Fibroblast of lung (primary cell): ENCODE measurements around the gene SERP1. TPM values are rescaled to one million over a fixed set of nuclear protein-coding genes. Genes with fewer than 3 reads are reported as not detected.

Experiments
- DNase-seq, 2 donors: peaks; one replicate each; pipeline versions ENCODE4 v3.0.0 to v3.0.0-alpha.2; 2010; ENCODE audit warnings: low read depth in 2 of 2
- H2AFZ ChIP-seq: 2 replicates; pipeline ENCODE4 v1.5.1; 2012; ENCODE audit warnings: low read length, control low read depth, inconsistent platforms
- H3K27ac ChIP-seq: 2 replicates; pipeline ENCODE4 v1.5.1; 2011; ENCODE audit warnings: low read length, control low read depth; ENCODE audit not compliant: insufficient read depth
- H3K27me3 ChIP-seq: 2 replicates; pipeline ENCODE4 v1.5.1; 2011; ENCODE audit warnings: mild to moderate bottlenecking, low read length; ENCODE audit not compliant: control insufficient read depth, insufficient read depth
- H3K36me3 ChIP-seq: 2 replicates; pipeline ENCODE4 v1.5.1; 2011; ENCODE audit warnings: low read length; ENCODE audit not compliant: control insufficient read depth, insufficient read depth
- H3K4me1 ChIP-seq: 2 replicates; pipeline ENCODE4 v1.5.1; 2011; ENCODE audit warnings: low read length; ENCODE audit not compliant: control insufficient read depth, insufficient read depth; ENCODE audit errors: extremely low read depth
- H3K4me2 ChIP-seq: 2 replicates; pipeline ENCODE4 v1.5.1; 2011; ENCODE audit warnings: low read length, control low read depth; ENCODE audit not compliant: insufficient read depth; ENCODE audit errors: extremely low read depth
- H3K4me3 ChIP-seq, 4 experiments: fragments of 200-600 bp in 1 of 4; sonication (generic) in 1 of 4; replicated peaks in 1 of 4; 2 replicates each; pipeline ENCODE4 v1.5.1; 2011 to 2016; ENCODE audit warnings: low read length in 4 of 4, low read depth in 3 of 4, mild to moderate bottlenecking in 3 of 4, control low read depth in 2 of 4, inconsistent platforms in 1 of 4, mixed read lengths in 1 of 4; ENCODE audit not compliant: insufficient read depth in 1 of 4; ENCODE audit errors: control extremely low read depth in 1 of 4
- H3K79me2 ChIP-seq: 2 replicates; pipeline ENCODE4 v1.5.1; 2012; ENCODE audit warnings: mild to moderate bottlenecking, low read length, inconsistent platforms; ENCODE audit not compliant: control insufficient read depth, insufficient read depth
- H3K9ac ChIP-seq: 2 replicates; pipeline ENCODE4 v1.5.1; 2011; ENCODE audit warnings: mild to moderate bottlenecking, low read length, control low read depth; ENCODE audit not compliant: insufficient read depth
- H3K9me3 ChIP-seq: 2 replicates; pipeline ENCODE4 v1.5.1; 2012; ENCODE audit warnings: low read depth, low read length; ENCODE audit not compliant: control insufficient read depth, insufficient read depth
- H4K20me1 ChIP-seq: 2 replicates; pipeline ENCODE4 v1.5.1; 2011; ENCODE audit warnings: low read length; ENCODE audit not compliant: control insufficient read depth, insufficient read depth; ENCODE audit errors: extremely low read depth
- CTCF ChIP-seq, 2 donors: IDR thresholded peaks in 1 of 2; conservative IDR thresholded peaks in 1 of 2; 1 replicate in 1 of 2; 2 replicates in 1 of 2; pipeline ENCODE4 v1.5.1; 2011 to 2012; ENCODE audit warnings: low read length in 2 of 2, control low read depth in 1 of 2, inconsistent platforms in 1 of 2, low read depth in 1 of 2, mild to moderate bottlenecking in 1 of 2
- EZH2 ChIP-seq: IDR thresholded peaks from 2 replicates; pipeline ENCODE4 v1.5.1; 2012; ENCODE audit warnings: low read length, control low read depth, mild to moderate bottlenecking; ENCODE audit errors: missing control alignments
- polyA plus RNA-seq, 2 donors: library from polyadenylated mRNA; depleted of rRNA in 1 of 2; stranded (reverse) in 1 of 2; unstranded in 1 of 2; fragments of >200 nt; gene quantifications; 2 replicates each; pipeline ENCODE4 v1.2.1, GENCODE V29; 2011 to 2012; ENCODE audit warnings: missing spikeins in 1 of 2
- total RNA-seq: library from RNA; depleted of rRNA; stranded (reverse); fragments of >200 nt; gene quantifications from 2 replicates; pipeline ENCODE4 v1.2.1, GENCODE V29; 2014

The SERP1 gene
- total and polyA plus RNA-seq, 2 donors (not counting 1 experiment from before 2014, with no cell fraction given), result 105 to 135 TPM

DNA sequence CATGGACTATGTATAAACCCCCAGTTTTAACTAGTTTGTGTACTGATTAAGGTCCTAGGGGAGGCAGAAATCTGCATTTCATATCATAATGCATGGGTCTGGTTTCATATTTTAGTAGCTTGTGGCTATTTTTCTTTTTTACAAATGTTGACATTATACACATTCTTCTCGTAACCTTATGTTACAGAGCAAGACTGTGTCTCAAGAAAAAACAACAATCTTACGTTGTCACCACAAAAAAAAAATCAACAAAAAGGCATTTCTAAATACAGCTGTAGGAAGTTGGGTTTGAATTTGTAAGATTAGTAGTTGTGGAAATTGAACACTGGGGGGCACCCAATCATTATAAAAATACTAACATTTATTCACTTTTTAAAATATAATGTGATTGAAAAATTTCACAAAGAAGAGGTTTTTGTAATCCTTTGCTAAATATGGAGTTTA is 17.9 kb downstream of the SERP1 start:
- no peak overlapping the region for H3K9ac ChIP-seq

GRCh38 chr3:150527464-150528255 is 18.6 kb downstream of the SERP1 start:
- Histone ChIP-seq H3K4me2 (no peak overlapping the region), H3K4me1 (no peaks in the 10 kb centered on the region), H2AFZ (no peak overlapping the region), H3K4me3 (no peak overlapping the region), H3K27ac (no peak overlapping the region), H3K36me3 (no peaks in the 10 kb centered on the region), H3K9ac (no peak overlapping the region), H3K9me3 (no peaks in the 10 kb centered on the region), H3K27me3 (no peaks in the 10 kb centered on the region), H4K20me1 (no peaks in the 10 kb centered on the region), H3K79me2 (no peaks in the 10 kb centered on the region)
- TF ChIP-seq CTCF (conservative IDR thresholded peaks at IDR 0.05 in 1 of 2, IDR thresholded peaks at IDR 0.05 in 1 of 2; ENCODE audit: low read depth in 1 of 2, low read length in 2 of 2), result no peak
- no peak for TF ChIP-seq EZH2
- no peak for DNase-seq

More for the DNA sequence above, 17.9 kb downstream of the SERP1 start:
- H3K9me3 ChIP-seq, result no peaks in the 10 kb centered on the region
- no peaks in the 10 kb centered on the region for H4K20me1 ChIP-seq
- H2AFZ ChIP-seq, result no peak overlapping the region
- no peaks in the 10 kb centered on the region for H3K36me3 ChIP-seq
- peak in 1 of 2 donors; percentile 24 for TF ChIP-seq CTCF (conservative IDR thresholded peaks at IDR 0.05 in 1 of 2, IDR thresholded peaks at IDR 0.05 in 1 of 2; ENCODE audit: low read depth in 1 of 2, low read length in 2 of 2)
- TF ChIP-seq EZH2, result no peak
- no peak overlapping the region for H3K4me2 ChIP-seq
- H3K4me1 ChIP-seq, result no peaks in the 10 kb centered on the region
- H3K27ac ChIP-seq, result no peak overlapping the region
- no peaks in the 10 kb centered on the region for H3K79me2 ChIP-seq
- peak in 1 of 2 donors; percentile 67 for DNase-seq
- H3K27me3 ChIP-seq, result no peaks in the 10 kb centered on the region
- H3K4me3 ChIP-seq, result no peak overlapping the region

- no peaks in the 10 kb centered on the region for H3K36me3 ChIP-seq
- H2AFZ ChIP-seq, result no peak overlapping the region
- no peak for DNase-seq
- H3K9me3 ChIP-seq, result no peaks in the 10 kb centered on the region
- H3K4me1 ChIP-seq, result no peaks in the 10 kb centered on the region
- no peak overlapping the region for H3K4me2 ChIP-seq
- TF ChIP-seq CTCF (conservative IDR thresholded peaks at IDR 0.05 in 1 of 2, IDR thresholded peaks at IDR 0.05 in 1 of 2; ENCODE audit: low read depth in 1 of 2, low read length in 2 of 2) (no peak), EZH2 (no peak)
- H4K20me1 ChIP-seq, result no peaks in the 10 kb centered on the region
- H3K9ac ChIP-seq, result no peak overlapping the region
- H3K4me3 ChIP-seq, result no peak overlapping the region
- H3K27me3 ChIP-seq, result no peaks in the 10 kb centered on the region
- no peak overlapping the region for H3K27ac ChIP-seq
- no peaks in the 10 kb centered on the region for H3K79me2 ChIP-seq
These were observed 22.8 kb downstream of the SERP1 start for GRCh38 chr3:150523538-150523937.
